Superior temporal gyrus (tissue), 1 donor: Measurements from ENCODE around the gene RINL.

Source experiments
- DNase-seq: peaks from one replicate; pipeline ENCODE4 v3.0.0-alpha.2; 2016; ENCODE audit errors: extremely low spot score

Gene RINL

DNA sequence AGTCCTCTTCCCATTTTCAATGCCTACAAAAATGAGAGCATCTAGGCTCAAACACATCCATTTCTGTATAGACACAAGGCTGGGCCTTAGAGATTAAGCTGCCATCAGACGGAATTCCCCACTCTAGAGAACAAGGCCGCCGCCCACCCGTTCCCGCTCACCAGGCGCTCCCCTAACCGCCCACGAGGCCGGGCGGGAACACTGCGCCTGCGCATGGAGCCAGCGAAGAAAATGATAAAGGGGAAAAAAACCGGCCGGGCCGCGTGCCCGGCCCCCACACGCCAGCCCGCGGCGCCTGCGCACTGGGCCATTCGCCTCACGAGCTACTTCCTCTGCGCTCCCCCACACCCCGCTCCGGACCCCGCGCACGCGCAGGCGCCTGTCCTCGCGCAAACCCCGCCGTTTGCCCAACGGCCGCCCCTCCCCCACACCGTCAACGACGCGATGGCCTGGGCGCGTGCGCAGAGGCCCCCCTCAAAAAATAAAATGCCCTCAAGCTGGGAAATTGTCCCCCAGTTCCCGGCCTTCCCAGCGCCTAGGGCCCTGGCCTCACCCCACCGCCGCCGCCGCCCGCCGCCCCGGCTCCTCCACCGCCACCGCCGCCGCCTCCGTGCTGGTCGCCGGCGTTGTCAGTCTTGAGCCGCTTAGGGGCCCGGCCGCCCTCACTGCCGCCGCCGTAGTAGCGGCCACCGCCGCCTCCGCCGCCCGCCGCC, 28.8 kb downstream of the RINL start:
- peak; percentile 96 for DNase-seq

DNA sequence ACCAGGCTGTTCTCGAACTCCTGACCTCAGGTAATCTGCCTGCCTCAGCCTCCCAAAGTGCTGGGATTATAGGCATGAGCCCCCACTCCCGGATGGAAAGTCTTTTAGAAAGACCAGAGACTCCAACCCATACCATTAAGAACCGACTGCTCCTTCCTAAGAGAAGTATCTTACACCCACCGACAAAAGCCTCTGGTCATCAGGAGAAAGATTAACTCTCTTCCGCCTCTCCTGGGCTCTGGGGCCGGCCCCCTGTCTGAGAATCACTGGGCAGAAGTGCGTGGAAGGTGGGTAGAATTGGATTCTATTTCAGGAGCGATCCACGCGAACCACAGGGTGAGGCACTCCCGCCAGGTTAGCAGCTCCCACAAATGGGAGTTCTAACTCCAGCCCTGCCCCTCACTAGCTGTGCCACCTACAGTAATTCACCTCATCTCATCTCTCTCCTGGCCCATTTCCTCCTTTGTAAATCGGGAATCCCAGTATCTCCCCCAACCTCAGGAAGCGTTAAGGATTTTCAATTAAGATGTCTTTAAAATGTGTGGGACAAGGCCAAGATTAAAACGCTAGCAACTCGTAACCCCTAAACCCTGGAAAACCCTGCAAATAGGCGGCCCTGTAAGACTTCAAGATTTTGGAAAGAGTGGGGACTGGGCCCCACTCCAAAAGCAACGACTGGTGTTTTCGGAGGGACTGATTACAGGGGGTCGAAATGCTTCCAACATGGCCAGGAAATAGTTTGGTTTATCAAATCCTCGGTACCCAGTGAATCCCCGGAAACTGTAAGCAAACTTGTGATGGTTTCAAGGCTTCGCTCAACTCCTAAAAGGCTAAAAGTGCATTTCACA, 29.6 kb downstream of the RINL start:
- no peak for DNase-seq

DNA sequence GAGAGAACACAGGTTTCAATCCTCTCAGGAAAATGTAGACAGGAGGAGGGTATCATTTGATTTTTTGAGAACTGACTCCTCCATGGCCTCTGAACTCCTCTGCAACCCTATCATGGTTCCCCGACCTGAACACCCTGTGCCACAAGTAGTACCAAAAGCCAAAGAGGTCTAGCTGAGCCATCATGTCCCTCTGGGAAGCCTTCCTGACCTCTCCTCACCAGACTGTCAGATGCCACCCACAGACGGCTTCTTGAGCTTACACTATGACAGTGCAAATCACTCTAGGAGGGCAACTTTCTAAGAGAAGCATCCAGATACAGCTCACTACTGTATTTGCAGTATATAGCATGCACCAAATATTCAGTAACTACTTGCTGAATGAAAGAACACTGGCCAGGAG, 32.0 kb downstream of the RINL start:
- no peak for DNase-seq

DNA sequence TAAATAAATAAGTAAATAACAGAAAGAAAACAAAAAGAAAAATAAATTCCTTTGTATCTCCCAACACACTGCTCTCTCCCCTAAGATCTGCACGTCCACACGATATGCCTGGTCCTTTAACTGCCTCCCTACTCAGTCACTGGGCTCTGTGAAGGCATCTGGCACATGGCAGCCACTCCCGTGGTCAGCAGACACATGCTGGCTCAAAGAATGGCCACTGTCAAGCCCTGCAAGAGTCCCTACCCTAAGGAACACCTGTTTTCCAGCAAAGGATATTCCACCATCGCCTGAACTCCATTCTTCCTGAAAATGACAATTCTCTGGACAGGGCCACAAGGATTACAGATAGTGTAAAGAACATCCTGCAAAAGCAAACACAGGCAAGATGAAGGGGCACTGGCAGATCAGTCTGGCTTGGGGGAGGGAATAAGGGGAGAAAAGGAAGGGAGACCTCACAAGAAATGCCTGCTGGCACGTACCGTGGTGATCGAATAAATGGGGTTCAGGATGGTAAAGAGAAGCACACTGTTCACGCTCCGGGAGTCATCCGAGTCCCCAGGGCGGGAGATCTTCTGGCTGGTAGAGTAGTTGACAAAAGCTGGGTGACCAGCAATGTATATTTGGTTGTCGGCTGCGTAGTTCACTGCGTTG, 32.6 kb downstream of the RINL start:
- no peak for DNase-seq

DNA sequence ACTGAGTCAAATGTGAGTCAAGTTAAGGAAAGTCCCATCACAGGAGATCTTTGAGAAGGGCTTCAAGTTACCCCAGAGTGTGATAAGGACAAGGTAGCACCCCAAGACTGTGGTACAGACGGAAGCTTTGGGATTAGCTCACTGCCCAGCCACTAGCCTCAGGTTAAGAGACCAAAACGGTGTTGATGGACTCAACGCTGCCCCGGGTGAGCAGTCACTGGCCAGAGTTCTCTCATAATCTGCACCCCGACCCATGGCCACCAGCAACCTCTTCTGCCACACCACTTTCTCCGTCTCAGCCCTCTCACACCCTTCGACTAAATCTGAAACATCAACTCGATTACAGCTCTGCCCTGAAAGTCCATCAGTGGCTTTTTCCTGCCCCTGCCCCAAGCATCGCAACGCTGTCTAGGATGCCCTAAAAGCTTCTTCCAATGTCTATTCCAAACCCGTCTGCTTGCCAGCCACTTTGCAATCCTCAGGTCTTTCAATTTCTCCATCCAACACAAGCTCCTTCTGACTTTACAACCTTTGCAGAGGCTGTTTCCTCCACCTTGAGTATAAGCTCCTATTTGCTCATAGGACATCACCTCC, 33.9 kb downstream of the RINL start:
- DNase-seq: no peak

DNA sequence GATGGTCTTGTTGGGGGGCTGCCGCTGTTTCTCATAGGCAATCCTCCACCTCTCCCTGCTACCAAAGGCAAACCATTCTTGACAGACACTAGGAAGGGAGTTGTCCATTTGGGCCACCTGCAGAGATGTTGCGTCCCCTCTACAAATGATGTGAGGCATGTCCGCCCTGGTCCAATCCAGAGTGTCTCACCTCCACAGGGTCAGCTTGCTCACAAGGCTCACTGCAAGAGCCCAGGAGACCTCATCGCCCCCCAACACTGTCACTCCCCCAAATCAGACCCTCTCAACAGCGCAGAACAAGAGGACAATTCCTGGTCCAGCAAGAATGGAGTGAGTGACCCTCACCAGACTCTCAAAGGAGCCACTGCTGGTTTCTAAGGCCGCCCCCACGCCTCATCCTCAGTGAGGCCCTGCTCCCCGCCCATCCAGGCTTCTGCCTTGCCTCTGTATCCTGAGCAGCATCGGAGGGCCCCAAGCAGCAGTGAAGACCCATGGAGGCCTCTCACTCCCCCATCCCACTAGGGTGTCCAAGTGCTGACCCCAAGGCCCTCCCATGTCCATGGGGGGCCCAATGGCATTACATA, 34.8 kb downstream of the RINL start:
- DNase-seq: no peak

DNA sequence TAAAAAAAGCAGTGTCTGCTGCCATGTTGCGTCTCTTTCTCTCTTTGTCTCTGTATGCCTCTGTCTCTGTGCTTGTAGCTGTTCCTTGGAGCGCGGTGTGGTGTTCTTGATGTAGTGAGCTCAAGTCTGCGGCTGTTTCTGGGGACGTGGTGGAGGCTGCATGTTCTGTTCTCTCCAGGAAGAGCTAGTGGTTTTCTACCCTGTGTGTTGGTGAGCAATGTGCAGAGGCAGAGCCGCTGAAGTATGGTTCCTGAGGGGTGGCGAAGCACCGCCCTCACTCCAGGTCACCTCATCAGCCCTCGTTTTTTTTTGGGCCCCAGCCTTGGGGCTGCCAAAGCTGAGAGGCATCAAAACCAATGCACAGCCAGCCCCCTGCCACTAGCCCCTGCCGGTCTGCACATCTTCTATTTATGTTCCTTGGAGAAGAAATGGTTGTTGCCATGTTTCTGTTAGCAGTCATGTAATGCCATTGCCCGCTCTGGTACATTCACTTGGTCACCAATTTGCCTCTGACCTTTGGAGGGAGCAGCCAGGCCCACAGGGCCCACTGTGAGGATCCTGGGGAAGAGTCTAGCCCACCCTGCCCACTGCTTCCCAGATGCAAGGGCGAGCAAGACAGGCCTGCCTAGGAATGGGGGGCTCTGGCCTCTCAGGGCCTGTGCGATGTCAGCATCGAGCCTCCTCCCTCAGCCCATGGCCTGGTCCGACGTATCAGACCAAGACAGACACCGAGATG, 35.5 kb downstream of the RINL start:
- DNase-seq: no peak

DNA sequence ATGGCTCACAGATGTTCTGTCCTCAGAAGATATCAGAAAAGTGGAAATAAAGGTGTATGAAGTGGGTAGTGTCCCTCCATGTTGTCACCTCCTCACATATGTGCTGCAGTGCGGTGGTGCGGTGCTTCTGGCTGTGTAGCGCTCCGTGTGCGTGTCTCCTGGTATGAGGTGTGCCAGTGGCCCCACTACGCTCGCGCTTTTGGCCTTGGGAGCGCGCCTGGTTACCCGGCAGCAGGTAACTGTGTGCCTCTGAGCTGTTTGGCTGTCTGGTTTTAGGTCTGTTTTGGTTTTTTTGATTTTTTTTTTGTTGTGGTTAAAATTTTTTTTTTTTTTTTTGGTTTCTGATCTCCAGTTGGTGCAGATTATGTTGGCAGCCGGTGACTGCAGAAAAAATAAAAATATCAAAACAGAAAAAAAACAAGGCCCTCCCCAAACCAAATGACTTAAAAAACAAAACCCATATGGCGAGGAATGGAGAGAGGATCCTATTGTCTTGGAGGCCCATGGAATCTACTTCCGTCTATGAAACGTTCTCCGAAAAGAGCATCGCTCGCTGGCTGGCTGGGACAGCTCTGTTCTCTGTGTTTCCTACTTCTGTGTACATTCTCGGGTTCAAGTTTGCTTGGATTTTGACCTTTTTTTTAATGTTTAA, 36.2 kb downstream of the RINL start:
- no peak for DNase-seq

DNA sequence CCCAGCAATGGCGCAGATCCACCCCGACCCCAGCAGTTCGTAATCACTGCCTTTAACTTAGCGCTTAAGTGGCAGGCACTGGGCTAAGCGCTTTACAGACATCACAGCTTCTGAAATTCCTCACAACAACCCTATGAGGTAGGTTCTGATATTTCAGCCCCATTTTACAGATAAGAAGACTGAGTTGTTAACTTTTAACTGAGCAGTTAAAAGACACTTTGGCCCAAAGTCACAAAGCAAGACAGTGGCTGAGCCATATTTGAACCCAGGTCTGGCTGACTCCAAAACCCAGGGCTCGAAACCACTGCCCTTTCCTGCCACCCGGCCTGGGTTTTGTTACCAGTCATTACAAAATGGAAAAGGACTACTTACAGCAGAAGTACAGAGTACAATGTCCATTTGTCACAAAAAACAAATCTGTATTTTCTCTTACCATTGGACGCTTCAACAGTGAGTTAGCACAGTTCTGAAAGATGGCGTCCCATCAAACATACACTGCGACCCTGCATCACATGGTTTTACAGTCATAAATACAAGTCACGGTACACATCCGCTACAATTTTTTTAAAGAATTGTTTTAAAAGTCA, 36.8 kb downstream of the RINL start:
- no peak for DNase-seq

DNA sequence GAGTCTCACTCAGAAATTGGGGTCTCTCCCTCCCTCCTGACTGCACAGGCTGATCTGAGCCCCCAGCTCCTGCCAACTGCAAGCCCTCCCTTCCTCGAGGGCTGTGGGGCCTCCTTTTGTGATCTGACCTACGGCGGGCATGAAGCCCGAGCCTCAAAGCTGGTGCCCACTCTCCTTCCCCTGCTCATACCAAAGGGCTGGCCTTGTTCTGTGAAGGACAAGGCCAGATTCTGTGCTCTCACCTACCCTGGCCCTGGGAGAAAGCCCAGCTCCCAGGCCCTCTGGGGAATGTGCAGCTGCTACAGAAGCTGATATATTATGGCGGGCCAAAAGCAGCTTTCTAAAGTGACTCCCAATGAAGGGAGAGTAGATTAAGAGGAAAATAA, 37.5 kb downstream of the RINL start:
- no peak for DNase-seq

DNA sequence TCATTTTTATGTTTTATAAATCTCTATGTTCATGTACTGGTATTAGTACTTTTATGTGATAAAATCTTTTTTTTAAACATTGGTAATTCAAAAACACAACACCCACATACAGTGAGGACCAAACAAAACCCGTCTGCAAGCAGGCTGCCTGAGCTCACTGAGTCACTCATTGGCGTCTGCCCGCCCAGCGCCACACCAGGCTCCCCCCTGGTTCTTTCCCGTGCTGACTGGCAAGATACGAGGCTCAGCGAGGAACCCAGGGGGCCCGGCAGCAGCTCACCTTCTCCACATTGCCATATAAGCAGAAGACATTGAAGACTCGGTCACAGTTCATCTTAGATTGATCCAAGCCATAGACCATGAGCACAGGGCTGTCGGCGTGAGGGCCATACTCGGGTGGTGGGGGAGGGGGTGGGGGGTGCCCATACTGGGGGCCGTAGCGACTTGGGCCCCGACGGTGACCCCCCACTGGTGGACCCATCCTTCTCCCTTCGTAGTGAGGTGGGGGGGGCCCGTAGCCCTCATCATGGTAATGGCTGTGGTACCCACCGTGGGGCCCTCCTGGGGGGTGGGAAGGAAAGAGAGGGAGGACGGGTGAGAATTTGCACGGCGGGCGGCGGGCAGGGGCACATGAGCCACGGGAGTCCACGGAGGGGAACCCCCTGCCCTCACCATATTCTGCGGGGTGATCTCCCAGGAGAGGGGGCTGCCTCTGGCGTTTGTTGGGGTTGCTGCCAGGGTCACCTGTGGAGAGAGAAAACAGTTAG, 38.1 kb downstream of the RINL start:
- DNase-seq: no peak

DNA sequence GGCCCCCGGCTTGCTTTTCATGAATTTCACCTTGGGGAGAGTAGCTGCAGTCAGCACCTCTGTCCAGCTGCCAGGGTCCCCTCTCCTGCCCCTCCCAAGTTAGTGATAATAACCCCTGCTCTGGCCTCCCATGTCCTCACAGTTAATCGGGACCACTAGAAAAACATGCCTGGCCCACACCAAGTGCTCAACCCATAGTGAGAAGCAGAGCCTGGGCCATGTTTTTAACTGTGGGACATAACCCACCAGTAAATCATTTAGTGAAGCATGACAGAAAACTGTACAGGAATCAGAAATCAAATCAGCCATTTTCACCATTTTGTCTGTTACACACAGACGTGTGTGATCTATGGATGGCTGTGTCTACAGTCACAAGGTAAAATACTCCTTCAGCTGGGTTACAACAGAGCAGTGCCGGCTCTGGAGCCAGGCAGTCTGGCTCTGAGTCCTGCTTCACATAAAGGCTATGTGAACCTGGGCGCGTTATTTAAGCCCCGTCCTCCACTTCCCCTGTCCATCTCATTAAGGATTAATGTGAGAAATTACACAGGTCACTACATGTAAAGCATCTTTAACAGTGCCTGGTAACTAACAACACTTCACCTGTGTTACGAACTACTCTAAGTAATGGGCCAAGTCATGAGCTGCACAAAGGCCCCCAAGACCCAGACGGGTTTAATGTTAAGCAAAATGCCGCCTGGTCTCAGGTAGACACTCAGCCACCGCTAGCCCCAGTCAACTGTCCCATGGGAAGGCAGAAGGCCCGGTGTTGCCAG, 38.9 kb downstream of the RINL start:
- no peak for DNase-seq

DNA sequence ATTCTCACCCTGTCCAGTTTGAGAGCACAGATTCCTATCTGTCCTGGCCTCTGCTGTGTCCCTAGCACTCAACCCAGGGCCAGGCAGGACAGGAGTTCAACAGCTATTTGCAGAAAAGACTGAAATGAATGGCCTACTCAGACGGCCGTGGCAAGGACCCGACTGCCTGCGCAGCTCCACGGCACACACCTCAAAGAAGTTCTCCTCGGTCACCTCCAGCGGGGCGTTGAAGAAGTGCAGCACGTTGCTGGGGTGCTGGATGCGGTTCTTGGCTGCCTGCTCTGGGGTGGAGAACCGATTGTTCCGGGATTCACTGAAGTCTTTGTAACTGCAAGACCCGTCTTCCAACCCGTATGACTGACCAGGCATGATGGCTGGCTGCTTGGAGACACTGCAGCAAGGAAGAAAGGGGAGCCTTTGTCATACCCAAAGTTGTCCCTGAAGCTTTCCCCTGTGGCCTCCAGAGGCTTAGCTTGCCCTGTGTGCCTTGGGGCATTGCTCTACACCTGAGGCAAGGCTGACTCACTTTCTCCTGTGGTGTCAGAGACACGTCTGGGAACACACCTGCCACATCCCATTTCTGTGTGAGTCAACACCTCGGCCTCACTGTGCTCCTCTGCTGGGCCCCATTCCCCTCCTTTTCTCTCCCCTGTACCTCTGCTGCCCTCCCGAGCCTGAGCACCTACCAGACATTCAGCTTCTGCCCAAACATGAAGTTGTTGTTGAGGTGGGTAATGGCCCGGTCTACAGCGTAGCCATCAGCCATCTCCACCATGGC, 39.7 kb downstream of the RINL start:
- no peak for DNase-seq

DNA sequence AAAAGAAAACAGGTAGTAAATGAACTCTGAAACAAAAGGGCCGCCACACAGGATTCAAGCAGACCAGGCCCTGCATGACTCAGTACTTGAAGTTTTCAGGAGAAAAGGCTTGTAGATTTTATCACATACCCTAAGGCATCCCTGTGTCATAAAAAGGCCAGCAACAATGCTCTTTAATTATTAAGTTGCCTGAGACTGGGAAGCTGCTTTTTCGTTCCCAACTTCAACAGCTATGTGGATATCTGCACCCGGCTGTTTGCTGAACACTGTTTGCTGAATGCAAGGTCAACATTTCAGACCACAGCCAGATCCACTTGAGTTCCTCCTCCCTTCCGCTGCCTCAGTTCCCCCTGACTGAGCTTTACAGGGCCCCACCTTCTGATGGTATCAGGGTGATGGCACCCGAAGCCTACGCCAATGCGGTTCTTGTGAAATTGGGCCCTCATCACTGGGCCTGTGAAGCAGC, 40.4 kb downstream of the RINL start:
- DNase-seq: no peak

DNA sequence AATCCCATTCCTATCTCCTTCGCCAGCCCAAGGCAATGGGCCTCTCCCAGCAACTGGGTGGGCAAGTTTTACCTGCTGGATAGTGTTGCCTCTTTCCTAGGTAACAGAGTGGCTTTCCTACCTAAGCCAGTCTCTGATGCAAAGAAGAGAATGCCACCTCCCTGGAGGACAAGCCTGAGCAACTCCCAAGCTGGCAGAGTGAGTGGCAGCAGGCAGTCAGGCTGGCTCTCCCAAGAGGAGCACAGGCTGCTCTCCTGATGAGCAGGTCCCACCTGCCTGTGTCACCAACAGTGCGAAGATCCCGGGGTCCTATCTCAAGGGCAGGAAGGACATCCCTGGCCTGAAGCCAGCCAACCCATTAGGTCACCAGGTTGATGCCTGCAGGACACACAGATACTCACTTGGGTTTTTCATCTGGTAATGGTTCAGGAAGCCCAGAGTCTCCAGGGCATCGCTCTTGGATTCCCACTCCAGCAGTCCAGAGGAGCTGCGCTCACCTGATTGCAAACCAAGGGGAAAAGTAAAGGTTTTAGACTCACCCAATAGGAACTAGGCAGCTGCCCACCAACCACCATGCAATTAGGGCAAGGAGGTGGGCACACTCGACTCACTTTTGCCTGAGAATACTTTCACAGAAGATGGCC, 41.0 kb downstream of the RINL start:
- no peak for DNase-seq

DNA sequence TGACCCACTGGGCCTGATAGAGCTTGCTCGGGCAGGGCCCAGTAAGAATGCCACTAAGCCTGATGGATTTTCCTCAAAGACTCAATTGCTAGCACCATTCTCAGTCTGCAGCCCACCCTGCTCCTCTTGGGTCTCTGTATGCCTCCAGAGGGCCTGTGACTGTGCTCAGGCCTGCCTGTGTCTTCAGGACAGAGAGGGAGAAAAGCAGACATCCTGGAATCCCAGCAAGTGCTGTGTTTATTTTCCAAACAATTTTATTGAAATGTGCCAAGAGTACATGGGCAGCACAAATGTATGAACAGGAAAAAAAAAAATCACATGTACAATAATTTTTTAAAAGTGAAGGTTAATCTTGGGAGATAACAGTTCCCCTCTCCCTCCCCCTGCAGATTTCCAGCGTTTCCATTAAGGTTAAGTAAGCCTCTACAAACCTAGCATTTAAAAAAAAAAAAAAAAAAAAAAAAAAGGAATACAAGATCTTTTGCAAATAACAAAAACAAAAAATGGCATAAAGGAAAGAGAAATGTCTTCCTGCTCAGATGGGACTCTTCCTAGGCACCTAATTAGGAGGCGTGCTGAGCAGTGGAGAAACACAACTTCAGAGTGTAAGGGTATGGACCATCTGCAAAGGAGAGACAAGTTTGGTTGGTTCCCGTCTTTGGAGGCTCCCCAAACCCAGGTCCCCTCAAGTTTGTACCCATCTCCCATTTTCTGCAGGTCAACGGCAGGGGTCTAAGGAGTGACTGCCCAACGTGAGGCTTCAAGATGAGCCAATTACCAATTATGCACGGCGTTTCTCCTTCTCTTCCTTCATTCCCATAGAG, 41.7 kb downstream of the RINL start:
- no peak for DNase-seq

DNA sequence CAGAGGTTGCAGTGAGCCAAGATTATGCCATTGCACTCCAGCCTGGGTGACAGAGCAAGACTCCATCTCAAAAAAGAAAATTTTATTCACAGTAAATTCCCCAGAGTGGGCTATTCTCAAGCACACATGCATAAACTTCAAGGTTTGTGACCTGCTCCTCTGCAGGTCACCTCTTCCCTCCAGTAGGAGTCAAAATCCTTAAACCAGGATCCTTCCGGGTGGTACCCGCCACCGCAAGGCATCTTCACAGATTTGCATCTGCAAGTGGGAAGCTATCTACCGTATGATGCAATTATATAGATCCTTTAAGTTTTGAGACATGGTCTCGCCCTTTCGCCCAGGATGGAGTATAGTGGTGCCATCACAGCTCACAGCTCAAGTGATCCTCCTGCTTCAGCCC, 43.5 kb downstream of the RINL start:
- no peak for DNase-seq
